NCI-H2227 (cell line): ENCODE data around the gene MYO7A.

Source experiments
- DNase-seq: peaks from one replicate; lab custom pipeline; 2025; ENCODE audit not compliant: unreplicated experiment; lab: John Stamatoyannopoulos, UW

The MYO7A gene

DNA sequence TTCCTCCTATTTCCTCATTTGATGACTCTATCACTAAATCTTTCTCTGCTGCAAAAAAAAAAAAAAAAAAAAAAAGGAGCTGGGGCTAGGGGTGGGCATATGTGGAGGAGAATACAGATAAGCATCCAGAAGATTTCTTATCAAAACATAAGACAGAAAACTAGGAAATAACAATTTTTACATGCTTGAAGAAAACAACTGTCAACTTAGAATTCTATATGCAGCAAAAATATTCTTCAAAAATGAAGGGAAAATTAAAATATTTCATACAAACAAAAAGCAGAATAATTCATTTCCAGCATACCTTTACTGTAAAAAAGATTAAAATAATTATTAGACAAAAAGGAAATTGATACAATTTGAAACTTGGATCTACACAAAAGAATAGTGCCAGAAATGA is 134.8 kb downstream of the MYO7A start:
- DNase-seq, result no peak
